Thymus (tissue), 11 donors: ENCODE data around the gene INSRR. TPM values are rescaled to one million over a fixed set of nuclear protein-coding genes. Genes with fewer than 3 reads are reported as not detected.

Experiments
- DNase-seq, 9 donors: peaks; one replicate each; pipeline ENCODE4 v3.0.0-alpha.2; 2013; ENCODE audit warnings: low spot score in 9 of 9, low read depth in 6 of 9, missing footprints in 1 of 9
- H3K27ac ChIP-seq, 2 donors: one replicate each; pipeline ENCODE4 v1.5.1; 2013; ENCODE audit warnings: control low read depth in 1 of 2, low read depth in 1 of 2, low read length in 1 of 2, mild to moderate bottlenecking in 1 of 2, moderate library complexity in 1 of 2
- H3K27me3 ChIP-seq, 2 donors: one replicate each; pipeline ENCODE4 v1.5.1; 2013; ENCODE audit warnings: low read length in 1 of 2; ENCODE audit not compliant: control insufficient read depth in 2 of 2, insufficient read depth in 1 of 2
- H3K36me3 ChIP-seq, 2 donors: one replicate each; pipeline ENCODE4 v1.5.1; 2013; ENCODE audit warnings: low read length in 1 of 2, mild to moderate bottlenecking in 1 of 2, moderate library complexity in 1 of 2; ENCODE audit not compliant: control insufficient read depth in 2 of 2, insufficient read depth in 2 of 2
- H3K4me1 ChIP-seq, 2 donors: one replicate each; pipeline ENCODE4 v1.5.1; 2013; ENCODE audit warnings: low read length in 2 of 2; ENCODE audit not compliant: control insufficient read depth in 2 of 2, insufficient read depth in 2 of 2
- H3K4me3 ChIP-seq, 2 donors: one replicate each; pipeline ENCODE4 v1.5.1; 2013; ENCODE audit warnings: low read length in 2 of 2, control low read depth in 1 of 2, mild to moderate bottlenecking in 1 of 2
- H3K9me3 ChIP-seq, 2 donors: one replicate each; pipeline ENCODE4 v1.5.1; 2013; ENCODE audit warnings: low read length in 1 of 2, mild to moderate bottlenecking in 1 of 2; ENCODE audit not compliant: control insufficient read depth in 2 of 2, insufficient read depth in 1 of 2
- WGBS: extraction: QIAGEN DNeasy Blood & Tissue Kit; methylation state at CpG from one replicate; pipeline ENCODE4 v1.1.7; 2013; 5-methylcytosine and 5-hydroxymethylcytosine counted together
- polyA plus RNA-seq: library from polyadenylated mRNA; stranded (reverse); fragments of 200-250 nt; gene quantifications from one replicate; pipeline ENCODE4 v1.2.3, GENCODE V29; 2013
- total RNA-seq: library from RNA; stranded (reverse); fragments of 120-200 nt; gene quantifications from one replicate; pipeline ENCODE4 v1.2.4, GENCODE V29; 2013
- donor health status: healthy.

The INSRR gene
- total and polyA plus RNA-seq, 2 donors, result 0.33 to 0.43 TPM

- no peaks in the 10 kb centered on the region for H3K27me3 ChIP-seq
- H3K4me1 ChIP-seq, result peaks cover 0 to 33% of the 10 kb centered on the region in 2 donors
- peak overlapping the region in 1 of 2 donors; percentile 55 for H3K27ac ChIP-seq
- peaks cover 49 to 56% of the 10 kb centered on the region in 2 donors for H3K36me3 ChIP-seq
- WGBS, result 80% methylated on average over 3 of the region's 3 CpGs
- H3K9me3 ChIP-seq, result no peaks in the 10 kb centered on the region
- H3K4me3 ChIP-seq, result no peak overlapping the region
- DNase-seq, result no peak
Measured at GRCh38 chr1:156804026-156804425, 54.9 kb downstream of the INSRR start.

GRCh38 chr1:156803086-156803851 is 55.6 kb downstream of the INSRR start:
- DNase-seq, result no peak
- WGBS, result 93% methylated on average over 13 of the region's 13 CpGs
- Histone ChIP-seq H3K9me3 (no peaks in the 10 kb centered on the region), H3K4me3 (no peak overlapping the region), H3K4me1 (peaks cover 0 to 33% of the 10 kb centered on the region in 2 donors), H3K27ac (peak overlapping the region; percentile 33 to 55), H3K27me3 (no peaks in the 10 kb centered on the region), H3K36me3 (peaks cover 44 to 57% of the 10 kb centered on the region in 2 donors)

GRCh38 chr1:156802421-156802935 is 56.4 kb downstream of the INSRR start:
- Histone ChIP-seq H3K27ac (no peak overlapping the region), H3K9me3 (no peaks in the 10 kb centered on the region), H3K36me3 (peaks cover 43 to 57% of the 10 kb centered on the region in 2 donors), H3K4me1 (peaks cover 0 to 26% of the 10 kb centered on the region in 2 donors), H3K4me3 (no peak overlapping the region), H3K27me3 (no peaks in the 10 kb centered on the region)
- 96% methylated on average over 8 of the region's 8 CpGs for WGBS
- DNase-seq, result no peak

GRCh38 chr1:156801409-156802121 is 57.4 kb downstream of the INSRR start:
- Histone ChIP-seq H3K36me3 (peaks cover 40 to 56% of the 10 kb centered on the region in 2 donors), H3K9me3 (no peaks in the 10 kb centered on the region), H3K4me1 (peaks cover 0 to 24% of the 10 kb centered on the region in 2 donors), H3K27me3 (no peaks in the 10 kb centered on the region), H3K4me3 (no peak overlapping the region), H3K27ac (peak overlapping the region in 1 of 2 donors; percentile 19)
- DNase-seq, result no peak
- 80% methylated on average over 7 of the region's 7 CpGs for WGBS

- Histone ChIP-seq H3K36me3 (peaks cover 58 to 87% of the 10 kb centered on the region in 2 donors), H3K27ac (no peak overlapping the region), H3K4me3 (no peak overlapping the region), H3K9me3 (no peaks in the 10 kb centered on the region), H3K4me1 (peaks cover 0 to 17% of the 10 kb centered on the region in 2 donors), H3K27me3 (no peaks in the 10 kb centered on the region)
- peak in 8 of 9 donors; percentile 50 to 86 (median 66) for DNase-seq
- WGBS, result 66% methylated on average over 4 of the region's 4 CpGs
Measured at GRCh38 chr1:156797212-156797871, 61.6 kb downstream of the INSRR start.

GRCh38 chr1:156796340-156797097 is 62.4 kb downstream of the INSRR start:
- H3K4me3 ChIP-seq, result no peak overlapping the region
- H3K27ac ChIP-seq, result no peak overlapping the region
- no peaks in the 10 kb centered on the region for H3K27me3 ChIP-seq
- 96% methylated on average over 8 of the region's 8 CpGs for WGBS
- no peak for DNase-seq
- H3K36me3 ChIP-seq, result peaks cover 64 to 90% of the 10 kb centered on the region in 2 donors
- peaks cover 0 to 13% of the 10 kb centered on the region in 2 donors for H3K4me1 ChIP-seq
- no peaks in the 10 kb centered on the region for H3K9me3 ChIP-seq

- Histone ChIP-seq H3K27ac (no peak overlapping the region), H3K4me1 (peaks cover 0 to 7% of the 10 kb centered on the region in 2 donors), H3K27me3 (no peaks in the 10 kb centered on the region), H3K9me3 (no peaks in the 10 kb centered on the region), H3K36me3 (peaks cover 64 to 90% of the 10 kb centered on the region in 2 donors), H3K4me3 (no peak overlapping the region)
- 89% methylated on average over 7 of the region's 7 CpGs for WGBS
- DNase-seq, result no peak
Measured at GRCh38 chr1:156795787-156796186, 63.1 kb downstream of the INSRR start.

- peaks cover 60 to 85% of the 10 kb centered on the region in 2 donors for H3K36me3 ChIP-seq
- DNase-seq, result no peak
- no peaks in the 10 kb centered on the region for H3K27me3 ChIP-seq
- no peak overlapping the region for H3K27ac ChIP-seq
- no peak overlapping the region for H3K4me3 ChIP-seq
- peaks cover 0 to 5% of the 10 kb centered on the region in 2 donors for H3K4me1 ChIP-seq
- WGBS, result 98% methylated on average over 5 of the region's 5 CpGs
- no peaks in the 10 kb centered on the region for H3K9me3 ChIP-seq
Measured at GRCh38 chr1:156795374-156795733, 63.6 kb downstream of the INSRR start.
